CD14-positive monocyte (primary cell): ENCODE data around the gene ZNF606. TPM values are rescaled to one million over a fixed set of nuclear protein-coding genes. Genes with fewer than 3 reads are reported as not detected.

Source experiments
- DNase-seq, 3 donors: peaks; one replicate each; pipeline ENCODE4 v3.0.0-alpha.2; 2011 to 2022
- H2AFZ ChIP-seq: 2 replicates; pipeline ENCODE4 v1.6.0; 2012; ENCODE audit warnings: mild to moderate bottlenecking, low read depth, low read length, inconsistent platforms; ENCODE audit not compliant: insufficient read depth, poor library complexity, severe bottlenecking
- H3K27ac ChIP-seq, 2 donors: 1 replicate in 1 of 2; 2 replicates in 1 of 2; pipeline ENCODE4 v1.5.1; 2012 to 2013; ENCODE audit warnings: low read length in 2 of 2, control low read depth in 1 of 2, inconsistent platforms in 1 of 2, low read depth in 1 of 2, mild to moderate bottlenecking in 1 of 2
- H3K27me3 ChIP-seq, 2 donors: one replicate each; pipeline versions ENCODE4 v1.6.0 to v1.6.1; 2011 to 2013; ENCODE audit warnings: low read length in 2 of 2; ENCODE audit not compliant: control insufficient read depth in 2 of 2, insufficient read depth in 2 of 2
- H3K36me3 ChIP-seq, 2 donors: replicated peaks in 1 of 2; 1 replicate in 1 of 2; 2 replicates in 1 of 2; pipeline versions ENCODE4 v1.5.1 to v1.6.1; 2012 to 2013; ENCODE audit warnings: low read length in 2 of 2, control low read depth in 1 of 2, inconsistent platforms in 1 of 2, mild to moderate bottlenecking in 1 of 2; ENCODE audit not compliant: insufficient read depth in 2 of 2, control insufficient read depth in 1 of 2
- H3K4me1 ChIP-seq, 2 donors: 1 replicate in 1 of 2; 2 replicates in 1 of 2; pipeline versions ENCODE4 v1.5.1 to v1.6.1; 2012 to 2013; ENCODE audit warnings: low read length in 2 of 2, control low read depth in 1 of 2, inconsistent platforms in 1 of 2, mild to moderate bottlenecking in 1 of 2, moderate library complexity in 1 of 2; ENCODE audit not compliant: insufficient read depth in 2 of 2, control insufficient read depth in 1 of 2
- H3K4me2 ChIP-seq: replicated peaks from 2 replicates; pipeline ENCODE3; 2012; ENCODE audit warnings: low read length, moderate library complexity, mild to moderate bottlenecking; ENCODE audit not compliant: poor library complexity, severe bottlenecking; ENCODE audit errors: extremely low read depth
- H3K4me3 ChIP-seq, 3 experiments: fragments of 200-600 bp in 1 of 3; sonication (generic) in 1 of 3; replicated peaks in 1 of 3; 1 replicate in 2 of 3; 2 replicates in 1 of 3; pipeline ENCODE4 v1.5.1; 2011 to 2013; ENCODE audit warnings: low read length in 3 of 3, mild to moderate bottlenecking in 3 of 3, control low read depth in 2 of 3, low read depth in 2 of 3, inconsistent platforms in 1 of 3, moderate library complexity in 1 of 3
- H3K79me2 ChIP-seq: 2 replicates; pipeline ENCODE4 v1.6.0; 2012; ENCODE audit warnings: mild to moderate bottlenecking, control low read depth, inconsistent platforms, low read length, moderate library complexity; ENCODE audit not compliant: insufficient read depth
- H3K9ac ChIP-seq: 2 replicates; pipeline ENCODE4 v1.6.0; 2017; ENCODE audit warnings: low read length, mild to moderate bottlenecking; ENCODE audit not compliant: insufficient read depth, poor library complexity, severe bottlenecking
- H3K9me3 ChIP-seq, 2 donors: replicated peaks in 1 of 2; 1 replicate in 1 of 2; 2 replicates in 1 of 2; pipeline versions ENCODE4 v1.5.1 to v1.6.1; 2012 to 2013; ENCODE audit warnings: low read length in 2 of 2, control low read depth in 1 of 2; ENCODE audit not compliant: control insufficient read depth in 1 of 2, insufficient read depth in 1 of 2
- H4K20me1 ChIP-seq: 2 replicates; pipeline ENCODE4 v1.6.0; 2012; ENCODE audit warnings: mild to moderate bottlenecking, low read length, control low read depth, moderate library complexity; ENCODE audit not compliant: insufficient read depth
- H3K27ac Mint-ChIP-seq, 7 donors: one replicate each; pipeline ENCODE4 v1.8.0; 2020; ENCODE audit warnings: mild to moderate bottlenecking in 7 of 7, mixed read lengths in 7 of 7, moderate library complexity in 6 of 7, inconsistent platforms in 2 of 7
- H3K27me3 Mint-ChIP-seq, 3 donors: one replicate each; pipeline ENCODE4 v1.8.0; 2021 to 2022; ENCODE audit warnings: low read depth in 3 of 3, mild to moderate bottlenecking in 3 of 3, mixed read lengths in 3 of 3, moderate library complexity in 3 of 3, inconsistent platforms in 1 of 3
- H3K36me3 Mint-ChIP-seq, 2 donors: one replicate each; pipeline ENCODE4 v1.8.0; 2020; ENCODE audit warnings: mixed read lengths in 2 of 2, inconsistent platforms in 1 of 2, mild to moderate bottlenecking in 1 of 2
- H3K4me1 Mint-ChIP-seq: one replicate; pipeline ENCODE4 v1.8.0; 2020; ENCODE audit warnings: mild to moderate bottlenecking, mixed read lengths
- H3K4me3 Mint-ChIP-seq, 2 donors: one replicate each; pipeline ENCODE4 v1.8.0; 2020; ENCODE audit warnings: mild to moderate bottlenecking in 2 of 2, mixed read lengths in 2 of 2, moderate library complexity in 1 of 2
- H3K9me3 Mint-ChIP-seq, 7 donors: one replicate each; pipeline ENCODE4 v1.8.0; 2020 to 2022; ENCODE audit warnings: mixed read lengths in 7 of 7, mild to moderate bottlenecking in 6 of 7, moderate library complexity in 6 of 7, inconsistent platforms in 2 of 7
- CTCF ChIP-seq: fragments of 200-600 bp; IDR thresholded peaks from one replicate; pipeline ENCODE4 v1.8.0; 2022; ENCODE audit warnings: antibody characterized with exemption, mild to moderate bottlenecking
- WGBS: methylation state at CpG from one replicate; pipeline ENCODE4 v1.1.5; 2013; ENCODE audit warnings: missing lambda C conversion rate; ENCODE audit not compliant: insufficient coverage; 5-methylcytosine and 5-hydroxymethylcytosine counted together
- intact Hi-C, 2 donors: fragments of 100-400 bp; cut with micrococcal nuclease; formaldehyde crosslinking; loops; one replicate each; pipeline versions ENCODE4 v1.15.0 to v1.15.1; 2023
- polyA plus RNA-seq, 3 donors: library from polyadenylated mRNA; depleted of rRNA in 1 of 3; unstranded in 2 of 3; stranded (reverse) in 1 of 3; fragments of 300-500 nt in 2 of 3; fragments of >200 nt in 1 of 3; fragmentation: Illumina TruSeq in 2 of 3; gene quantifications; 1 replicate in 2 of 3; 2 replicates in 1 of 3; pipeline ENCODE4 v1.2.3, GENCODE V29; 2012 to 2021

The ZNF606 gene
- polyA plus RNA-seq, 3 donors = 0.87 to 1.7 (median 1.2) TPM

GRCh38 chr19:57974434-57974833, 28.2 kb downstream of the ZNF606 start, which contains the start of gene C19orf18:
TSS of gene C19orf18 (minus strand) at chr19:57974534. CDS start at chr19:57974432, 102 bp downstream.
- Histone ChIP-seq H2AFZ (no peak within 1 kb of the TSS), H3K79me2 (no peaks in the 10 kb centered on the region), H3K4me1 (no peaks in the 10 kb centered on the region), H3K36me3 (peaks cover 2 to 12% of the 10 kb centered on the region in 2 donors), H3K9ac (no peak within 1 kb of the TSS), H3K4me2 (no peak within 1 kb of the TSS), H3K9me3 (peaks cover 87 to 99% of the 10 kb centered on the region in 2 donors), H4K20me1 (no peaks in the 10 kb centered on the region), H3K27me3 (no peaks in the 10 kb centered on the region), H3K4me3 (peak within 1 kb of the TSS in 1 of 3 experiments; percentile 36), H3K27ac (no peak within 1 kb of the TSS)
- intact Hi-C loops = no loop called here
- peak within 1 kb of the TSS in 1 of 7 donors; percentile 19 for H3K27ac Mint-ChIP-seq
- H3K27me3 Mint-ChIP-seq = no peaks in the 10 kb centered on the region
- WGBS = 91% methylated on average over 4 of the region's 4 CpGs
- no peak for TF ChIP-seq CTCF
- peaks cover 5 to 8% of the 10 kb centered on the region in 2 donors for H3K36me3 Mint-ChIP-seq
- DNase-seq = no peak
- peaks cover 59 to 98% (median 95%) of the 10 kb centered on the region in 7 donors for H3K9me3 Mint-ChIP-seq
- no peaks in the 10 kb centered on the region for H3K4me1 Mint-ChIP-seq
- H3K4me3 Mint-ChIP-seq = no peak within 1 kb of the TSS

- no peaks in the 10 kb centered on the region for H3K79me2 ChIP-seq
Observed at GRCh38 chr19:57964761-57965160, 37.9 kb downstream of the ZNF606 start.

More at GRCh38 chr19:57964761-57965160, 37.9 kb downstream of the ZNF606 start:
- Histone ChIP-seq H2AFZ (no peak overlapping the region), H3K4me3 (no peak overlapping the region), H3K4me2 (no peak overlapping the region), H3K9ac (no peak overlapping the region), H3K4me1 (no peaks in the 10 kb centered on the region), H3K9me3 (peaks cover 82 to 92% of the 10 kb centered on the region in 2 donors), H3K27ac (no peak overlapping the region), H3K27me3 (no peaks in the 10 kb centered on the region), H4K20me1 (no peaks in the 10 kb centered on the region), H3K36me3 (no peaks in the 10 kb centered on the region)
- Mint-ChIP-seq H3K27ac (no peak overlapping the region), H3K27me3 (peaks cover 0 to 3% (median 1%) of the 10 kb centered on the region in 3 donors), H3K36me3 (no peaks in the 10 kb centered on the region), H3K4me3 (no peak overlapping the region), H3K4me1 (no peaks in the 10 kb centered on the region), H3K9me3 (peaks cover 29 to 95% (median 82%) of the 10 kb centered on the region in 7 donors)
- 93% methylated on average over 2 of the region's 8 CpGs for WGBS
- no peak for TF ChIP-seq CTCF
- intact Hi-C loops = no loop called here
- no peak for DNase-seq
